Measurements from ENCODE around the gene PPP1R9A.

- TF ChIP-seq POLR2A (IDR thresholded peaks at IDR 0.05; ENCODE audit: low read depth, low read length) (no peak), RAD51 (IDR thresholded peaks at IDR 0.05) (no peak), NFIC (IDR thresholded peaks at IDR 0.05; ENCODE audit: low read depth, low read length) (no peak), RBBP5 (conservative IDR thresholded peaks at IDR 0.05) (no peak), ZBTB33 (IDR thresholded peaks at IDR 0.05) (no peak), TAF1 (IDR thresholded peaks at IDR 0.05; ENCODE audit: borderline replicate concordance, low read depth, low read length) (no peak)
- TF ChIP-seq, protein P1, sequence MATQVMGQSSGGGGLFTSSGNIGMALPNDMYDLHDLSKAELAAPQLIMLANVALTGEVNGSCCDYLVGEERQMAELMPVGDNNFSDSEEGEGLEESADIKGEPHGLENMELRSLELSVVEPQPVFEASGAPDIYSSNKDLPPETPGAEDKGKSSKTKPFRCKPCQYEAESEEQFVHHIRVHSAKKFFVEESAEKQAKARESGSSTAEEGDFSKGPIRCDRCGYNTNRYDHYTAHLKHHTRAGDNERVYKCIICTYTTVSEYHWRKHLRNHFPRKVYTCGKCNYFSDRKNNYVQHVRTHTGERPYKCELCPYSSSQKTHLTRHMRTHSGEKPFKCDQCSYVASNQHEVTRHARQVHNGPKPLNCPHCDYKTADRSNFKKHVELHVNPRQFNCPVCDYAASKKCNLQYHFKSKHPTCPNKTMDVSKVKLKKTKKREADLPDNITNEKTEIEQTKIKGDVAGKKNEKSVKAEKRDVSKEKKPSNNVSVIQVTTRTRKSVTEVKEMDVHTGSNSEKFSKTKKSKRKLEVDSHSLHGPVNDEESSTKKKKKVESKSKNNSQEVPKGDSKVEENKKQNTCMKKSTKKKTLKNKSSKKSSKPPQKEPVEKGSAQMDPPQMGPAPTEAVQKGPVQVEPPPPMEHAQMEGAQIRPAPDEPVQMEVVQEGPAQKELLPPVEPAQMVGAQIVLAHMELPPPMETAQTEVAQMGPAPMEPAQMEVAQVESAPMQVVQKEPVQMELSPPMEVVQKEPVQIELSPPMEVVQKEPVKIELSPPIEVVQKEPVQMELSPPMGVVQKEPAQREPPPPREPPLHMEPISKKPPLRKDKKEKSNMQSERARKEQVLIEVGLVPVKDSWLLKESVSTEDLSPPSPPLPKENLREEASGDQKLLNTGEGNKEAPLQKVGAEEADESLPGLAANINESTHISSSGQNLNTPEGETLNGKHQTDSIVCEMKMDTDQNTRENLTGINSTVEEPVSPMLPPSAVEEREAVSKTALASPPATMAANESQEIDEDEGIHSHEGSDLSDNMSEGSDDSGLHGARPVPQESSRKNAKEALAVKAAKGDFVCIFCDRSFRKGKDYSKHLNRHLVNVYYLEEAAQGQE (IDR thresholded peaks at IDR 0.05; ENCODE audit: low read depth, low read length) = no peak
Measured at GRCh38 chr7:95035295-95035694, 127.9 kb downstream of the PPP1R9A start.

All from GM12878 (cell line).